ENCODE data around the gene PARL.

Gene PARL

DNA sequence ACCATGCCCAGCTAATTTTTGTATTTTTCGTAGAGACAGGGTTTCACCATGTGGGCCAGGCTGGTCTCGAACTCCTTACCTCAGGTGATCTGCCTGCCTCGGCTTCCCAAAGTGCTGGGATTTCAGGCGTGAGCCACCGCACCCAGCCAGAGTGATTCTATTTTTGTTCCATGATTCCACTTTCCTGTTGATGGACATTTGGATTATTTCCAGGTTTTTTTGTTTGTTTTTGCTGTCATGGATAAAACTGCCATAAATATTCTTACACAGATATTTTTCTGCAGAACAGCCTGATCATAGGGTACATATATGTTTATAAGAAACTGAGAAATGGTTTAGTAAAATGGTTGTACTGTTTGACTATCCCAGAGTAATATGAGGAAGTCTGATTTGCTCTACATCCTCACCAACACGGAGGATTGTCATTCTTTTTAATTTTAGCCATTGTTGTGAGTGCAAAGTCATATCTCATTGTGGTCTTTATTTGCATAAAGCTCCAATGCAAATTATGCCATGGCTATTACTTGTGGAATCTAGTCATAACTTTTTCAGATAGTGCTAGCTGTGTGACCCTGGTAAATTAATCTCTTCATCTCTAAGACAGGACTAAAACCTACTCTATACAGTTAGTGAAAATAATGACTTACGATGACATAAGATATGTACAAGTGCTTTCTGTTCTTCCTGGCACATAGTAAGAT lies 102.0 kb downstream of the PARL start:
- DNase-seq, result no peak

DNA sequence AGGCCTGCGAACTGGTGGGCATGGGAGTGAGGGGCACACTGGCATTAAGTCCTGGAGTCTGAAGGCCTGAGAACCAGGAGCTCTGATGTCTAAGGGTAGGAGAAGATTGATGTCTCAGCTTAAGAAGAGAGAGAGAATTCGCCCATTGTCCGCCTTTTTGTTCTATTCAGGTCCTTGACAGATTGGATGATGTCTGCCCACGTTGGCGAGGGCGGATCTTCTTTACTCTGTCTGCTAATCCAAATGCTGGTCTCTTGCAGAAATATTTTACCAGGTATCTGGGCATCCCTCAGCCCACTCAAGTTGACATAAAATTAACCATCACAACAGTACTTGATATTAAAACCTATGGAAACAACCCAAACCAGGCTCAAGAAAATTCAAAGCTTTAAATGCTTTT lies 103.4 kb downstream of the PARL start:
- no peak for DNase-seq

DNA sequence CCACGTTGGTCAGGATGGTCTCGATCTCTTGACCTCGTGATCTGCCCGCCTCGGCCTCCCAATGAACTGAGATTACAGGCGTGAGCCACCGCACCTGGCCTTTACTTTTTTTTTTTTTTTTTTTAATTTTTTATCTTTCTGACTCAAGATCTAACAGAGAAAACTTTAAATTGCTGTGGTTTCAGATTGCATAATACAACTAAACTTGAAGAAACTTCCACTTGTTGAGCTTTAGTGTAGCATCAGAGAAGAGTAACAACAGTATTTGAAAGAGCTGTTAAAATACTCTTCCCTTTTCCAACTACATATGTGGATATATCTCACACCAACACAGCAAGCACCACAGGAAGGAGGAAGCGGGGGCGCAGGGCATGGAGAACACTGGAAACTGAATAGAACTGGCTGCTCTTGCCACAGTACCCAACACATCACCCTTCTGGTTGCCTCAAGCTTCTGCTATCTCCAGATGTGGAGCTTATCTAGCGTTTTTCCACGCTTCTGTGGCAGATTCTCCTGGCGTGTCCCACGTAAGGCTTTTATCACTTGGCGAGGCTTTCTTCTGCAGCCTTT lies 104.7 kb downstream of the PARL start:
- DNase-seq, result no peak
